Measurements from ENCODE around the gene HMGN3.

GRCh38 chr6:79249136-79249535 lies 14.7 kb upstream of the HMGN3 start:
- TF ChIP-seq POLR2AphosphoS5 (IDR thresholded peaks at IDR 0.05; ENCODE audit: low read depth, low read length) (no peak), TAF1 (IDR thresholded peaks at IDR 0.05; ENCODE audit: borderline replicate concordance, insufficient read depth, low read length) (no peak), REST (IDR thresholded peaks at IDR 0.05; ENCODE audit: insufficient read depth in 1 of 2, low read depth in 2 of 2, low read length in 2 of 2) (no peak)
